IPS-18a (cell line): Measurements from ENCODE around the gene ODAD2.
"Not testable (repeated sequence)": the region's sequence is repeated elsewhere in the genome, so short reads cannot be mapped to it uniquely, and the experiment has no call there.

Experiments used
- H3K27ac ChIP-seq: one replicate; pipeline ENCODE4 v1.5.1; 2013; ENCODE audit warnings: low read length
- H3K27me3 ChIP-seq: one replicate; pipeline ENCODE4 v1.6.1; 2013; ENCODE audit warnings: mild to moderate bottlenecking, low read length; ENCODE audit not compliant: control insufficient read depth, insufficient read depth
- H3K36me3 ChIP-seq: one replicate; pipeline ENCODE4 v1.6.1; 2013; ENCODE audit warnings: low read depth, low read length; ENCODE audit not compliant: control insufficient read depth
- H3K4me1 ChIP-seq: one replicate; pipeline ENCODE4 v1.6.1; 2013; ENCODE audit warnings: low read depth, low read length; ENCODE audit not compliant: control insufficient read depth
- H3K4me3 ChIP-seq: one replicate; pipeline ENCODE4 v1.5.1; 2013; ENCODE audit warnings: low read length
- H3K9ac ChIP-seq: one replicate; pipeline ENCODE4 v1.6.1; 2013; ENCODE audit warnings: mild to moderate bottlenecking, low read length, moderate library complexity
- H3K9me3 ChIP-seq: one replicate; pipeline ENCODE4 v1.6.1; 2013; ENCODE audit warnings: low read depth, low read length; ENCODE audit not compliant: control insufficient read depth

Gene ODAD2

GRCh38 chr10:28008054-28008453, 9.2 kb upstream of the ODAD2 start:
- Histone ChIP-seq H3K9ac (no peak overlapping the region), H3K36me3 (no peaks in the 10 kb centered on the region), H3K4me3 (no peak overlapping the region), H3K9me3 (no peaks in the 10 kb centered on the region), H3K27me3 (no peaks in the 10 kb centered on the region), H3K27ac (no peak overlapping the region), H3K4me1 (peaks cover 11% of the 10 kb centered on the region)

GRCh38 chr10:28001353-28001752, 2.5 kb upstream of the ODAD2 start:
- H3K9ac ChIP-seq, result no peak overlapping the region
- no peak overlapping the region for H3K4me3 ChIP-seq
- H3K4me1 ChIP-seq, result peaks cover 20% of the 10 kb centered on the region
- H3K27me3 ChIP-seq, result peaks cover 8% of the 10 kb centered on the region
- H3K9me3 ChIP-seq, result no peaks in the 10 kb centered on the region
- no peak overlapping the region for H3K27ac ChIP-seq
- no peaks in the 10 kb centered on the region for H3K36me3 ChIP-seq

GRCh38 chr10:27998178-27998953, 513 bp downstream of the ODAD2 start:
- Histone ChIP-seq H3K4me3 (peak overlapping the region; percentile 97), H3K9me3 (no peaks in the 10 kb centered on the region), H3K27ac (peak overlapping the region; percentile 59), H3K36me3 (no peaks in the 10 kb centered on the region), H3K4me1 (peaks cover 31% of the 10 kb centered on the region), H3K27me3 (peaks cover 8% of the 10 kb centered on the region), H3K9ac (peak overlapping the region; percentile 84)

GRCh38 chr10:27997865-27998177, 1.1 kb downstream of the ODAD2 start:
- Histone ChIP-seq H3K36me3 (no peaks in the 10 kb centered on the region), H3K27ac (peak overlapping the region; percentile 59), H3K4me3 (peak overlapping the region; percentile 97), H3K9me3 (no peaks in the 10 kb centered on the region), H3K9ac (peak overlapping the region; percentile 84), H3K27me3 (peaks cover 8% of the 10 kb centered on the region), H3K4me1 (peaks cover 31% of the 10 kb centered on the region)

- no peaks in the 10 kb centered on the region for H3K9me3 ChIP-seq
- peaks cover 8% of the 10 kb centered on the region for H3K27me3 ChIP-seq
- H3K4me1 ChIP-seq, result peaks cover 31% of the 10 kb centered on the region
- H3K9ac ChIP-seq, result no peak overlapping the region
- H3K4me3 ChIP-seq, result peak overlapping the region; percentile 9
- H3K27ac ChIP-seq, result no peak overlapping the region
- no peaks in the 10 kb centered on the region for H3K36me3 ChIP-seq
These were observed 3.6 kb downstream of the ODAD2 start for GRCh38 chr10:27995311-27995710.

- H3K36me3 ChIP-seq, H3K4me1 ChIP-seq, H3K27me3 ChIP-seq, H3K27ac ChIP-seq, H3K4me3 ChIP-seq, H3K9me3 ChIP-seq, H3K9ac ChIP-seq: not testable (repeated sequence)
These were observed 9.5 kb downstream of the ODAD2 start for GRCh38 chr10:27989357-27989756.

- H3K9ac ChIP-seq, result no peak overlapping the region
- no peak overlapping the region for H3K4me3 ChIP-seq
- no peaks in the 10 kb centered on the region for H3K27me3 ChIP-seq
- no peak overlapping the region for H3K27ac ChIP-seq
- no peaks in the 10 kb centered on the region for H3K4me1 ChIP-seq
- H3K9me3 ChIP-seq, result no peaks in the 10 kb centered on the region
- no peaks in the 10 kb centered on the region for H3K36me3 ChIP-seq
These were observed 12.1 kb downstream of the ODAD2 start for GRCh38 chr10:27986821-27987220.

- no peaks in the 10 kb centered on the region for H3K4me1 ChIP-seq
- no peak overlapping the region for H3K4me3 ChIP-seq
- H3K36me3 ChIP-seq, result no peaks in the 10 kb centered on the region
These were observed 15.9 kb downstream of the ODAD2 start for GRCh38 chr10:27982875-27983543.

GRCh38 chr10:27981744-27982143, 17.1 kb downstream of the ODAD2 start:
- H3K27ac ChIP-seq, result no peak overlapping the region
- peaks cover 2% of the 10 kb centered on the region for H3K9me3 ChIP-seq
- no peaks in the 10 kb centered on the region for H3K36me3 ChIP-seq
- no peaks in the 10 kb centered on the region for H3K27me3 ChIP-seq
- no peaks in the 10 kb centered on the region for H3K4me1 ChIP-seq
- H3K9ac ChIP-seq, result no peak overlapping the region
- H3K4me3 ChIP-seq, result no peak overlapping the region

More at GRCh38 chr10:27982875-27983543, 15.9 kb downstream of the ODAD2 start:
- Histone ChIP-seq H3K9me3 (no peaks in the 10 kb centered on the region), H3K27ac (no peak overlapping the region), H3K9ac (no peak overlapping the region), H3K27me3 (no peaks in the 10 kb centered on the region)

- not testable (repeated sequence) for H3K4me1 ChIP-seq, H3K36me3 ChIP-seq, H3K4me3 ChIP-seq, H3K9me3 ChIP-seq, H3K27ac ChIP-seq, H3K27me3 ChIP-seq, H3K9ac ChIP-seq
These were observed 28.1 kb downstream of the ODAD2 start for GRCh38 chr10:27970795-27971194.

- H3K36me3 ChIP-seq, H3K9ac ChIP-seq, H3K4me1 ChIP-seq, H3K4me3 ChIP-seq, H3K27ac ChIP-seq, H3K27me3 ChIP-seq, H3K9me3 ChIP-seq: not testable (repeated sequence)
These were observed 28.9 kb downstream of the ODAD2 start for GRCh38 chr10:27969931-27970330.
